ENCODE measurements around the gene PKP3. TPM values are rescaled to one million over a fixed set of nuclear protein-coding genes. Genes with fewer than 3 reads are reported as not detected.
"Not testable (repeated sequence)": the region's sequence is repeated elsewhere in the genome, so short reads cannot be mapped to it uniquely, and the experiment has no call there.

PKP3 gene
- total RNA-seq (1 to 10 TPM in 4 of 10 donors, under 1 TPM in 6; 0.19 to 3.0 (median 0.74) TPM), polyA plus RNA-seq (under 1 TPM; 0.13 to 0.80 TPM)
- long read RNA-seq, donor 1, partial matches to known transcripts = 0 of 1 reads
- long read RNA-seq, donor 1, other reads (novel, unspliced or antisense) = 1 of 1 reads
- long read RNA-seq, donor 2 = 0 reads
- long read RNA-seq, donor 3, partial matches to known transcripts = 2 of 2 reads
- long read RNA-seq, donor 3, other reads (novel, unspliced or antisense) = 0 of 2 reads

DNA sequence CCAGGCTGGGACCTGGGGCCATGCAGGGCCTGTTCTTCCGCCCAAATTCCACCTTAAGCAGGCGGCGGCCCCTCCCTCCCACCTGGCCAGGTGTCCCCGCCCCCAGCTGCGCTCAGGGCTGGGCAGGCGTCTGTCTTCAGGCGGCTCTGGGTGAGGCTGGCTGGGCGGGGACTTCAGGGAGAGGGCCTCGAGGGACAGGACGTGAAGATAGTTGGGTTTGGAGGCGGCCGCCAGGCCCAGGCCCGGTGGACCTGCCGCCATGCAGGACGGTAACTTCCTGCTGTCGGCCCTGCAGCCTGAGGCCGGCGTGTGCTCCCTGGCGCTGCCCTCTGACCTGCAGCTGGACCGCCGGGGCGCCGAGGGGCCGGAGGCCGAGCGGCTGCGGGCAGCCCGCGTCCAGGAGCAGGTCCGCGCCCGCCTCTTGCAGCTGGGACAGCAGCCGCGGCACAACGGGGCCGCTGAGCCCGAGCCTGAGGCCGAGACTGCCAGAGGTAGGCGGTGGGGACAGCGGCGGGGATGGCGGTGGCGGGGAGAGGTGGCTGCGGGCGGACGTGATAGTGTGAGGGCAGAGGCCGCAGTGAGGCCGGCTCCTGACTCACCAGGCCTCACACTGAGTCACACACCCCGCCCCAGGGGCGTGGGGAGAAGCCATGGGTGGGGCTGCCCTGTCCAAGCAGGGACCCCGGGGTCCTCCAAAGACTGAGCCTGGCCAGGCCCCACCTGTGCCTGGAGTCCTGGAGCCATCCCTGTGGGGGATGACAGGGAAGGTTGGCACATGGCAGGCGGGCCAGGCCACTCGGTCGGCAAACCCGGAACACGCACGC lies at the start of gene PKP3:
Gene PKP3, plus strand, starts transcription at position 176 of the 824 bp plus-strand sequence. Its CDS starts 84 bp downstream, at position 260.
- H3K27ac ChIP-seq = peak within 1 kb of the TSS in 2 of 10 donors; percentile 11 to 59
- ATAC-seq (peak in 3 of 8 donors; percentile 17 to 72 (median 69)), DNase-seq (peak in 1 of 2 donors; percentile 41)
- no peaks in the 10 kb centered on the region for H3K36me3 ChIP-seq
- intact Hi-C loops (cut with DNase I) = loop anchor here in 1 of 10 donors (10.0 kb wide), 1 partner anchor 121 kb away; no protein-coding TSS in a partner anchor
- H3K4me3 ChIP-seq = peak within 1 kb of the TSS in 2 of 10 donors; percentile 3 to 42
- H3K27me3 ChIP-seq = peaks cover 0 to 47% (median 17%) of the 10 kb centered on the region in 7 donors
- H3K9me3 ChIP-seq = no peaks in the 10 kb centered on the region
- WGBS, 2 donors = 55 to 61% methylated on average over 54 to 57 of the region's 57 CpGs
- TF ChIP-seq CTCF (IDR thresholded peaks at IDR 0.05) = no peak
- peaks cover 0 to 17% (median 7%) of the 10 kb centered on the region in 9 donors for H3K4me1 ChIP-seq

- ATAC-seq (no peak), DNase-seq (no peak)
- H3K4me3 ChIP-seq = no peak overlapping the region
- H3K36me3 ChIP-seq = no peaks in the 10 kb centered on the region
- no peaks in the 10 kb centered on the region for H3K27me3 ChIP-seq
- H3K27ac ChIP-seq = no peak overlapping the region
- 88 to 90% methylated on average over 11 of the region's 11 CpGs for WGBS, 2 donors
- no peaks in the 10 kb centered on the region for H3K9me3 ChIP-seq
- TF ChIP-seq CTCF (IDR thresholded peaks at IDR 0.05) = no peak
- intact Hi-C loops (cut with DNase I) = no loop called here
- H3K4me1 ChIP-seq = peaks cover 0 to 12% (median 4%) of the 10 kb centered on the region in 9 donors
These were observed 49.0 kb upstream of the PKP3 start for GRCh38 chr11:344836-345578.

- H3K4me3 ChIP-seq = no peak overlapping the region
- no peaks in the 10 kb centered on the region for H3K36me3 ChIP-seq
- ATAC-seq = no peak
- intact Hi-C loops (cut with DNase I) = no loop called here
- no peaks in the 10 kb centered on the region for H3K9me3 ChIP-seq
- DNase-seq = no peak
- no peak for TF ChIP-seq CTCF (IDR thresholded peaks at IDR 0.05)
- peaks cover 0 to 17% (median 6%) of the 10 kb centered on the region in 9 donors for H3K4me1 ChIP-seq
- 86 to 87% methylated on average over 3 of the region's 3 CpGs for WGBS, 2 donors
- H3K27me3 ChIP-seq = no peaks in the 10 kb centered on the region
- H3K27ac ChIP-seq = no peak overlapping the region
These were observed 47.5 kb upstream of the PKP3 start for GRCh38 chr11:346529-346928.

DNA sequence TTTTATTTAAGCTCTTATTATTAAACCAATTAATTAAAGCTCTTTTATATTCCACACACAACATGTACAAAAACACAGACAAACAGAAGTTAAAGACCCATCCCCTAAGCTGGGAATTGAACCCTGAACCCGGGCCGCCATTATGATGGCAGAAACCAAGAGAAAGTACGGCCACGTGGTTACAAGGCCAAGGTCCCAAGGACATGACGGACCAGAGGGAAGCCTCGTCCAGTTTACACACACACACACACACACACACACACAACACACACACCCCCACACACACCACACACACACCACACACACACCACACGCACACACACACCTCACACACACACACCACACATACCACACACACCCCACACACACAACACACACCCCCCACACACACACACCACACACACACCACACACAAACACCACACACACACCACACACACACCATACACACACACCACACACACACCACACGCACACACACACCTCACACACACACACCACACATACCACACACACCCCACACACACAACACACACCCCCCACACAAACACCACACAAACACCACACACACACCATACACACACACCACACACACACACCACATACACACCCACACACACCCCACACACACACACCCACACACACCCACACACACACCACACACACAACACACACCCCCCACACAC lies 44.6 kb upstream of the PKP3 start:
- WGBS, 2 donors = 87 to 91% methylated on average over 8 of the region's 8 CpGs
- H3K27ac ChIP-seq; H3K36me3 ChIP-seq; H3K27me3 ChIP-seq; DNase-seq; H3K4me3 ChIP-seq; H3K9me3 ChIP-seq; intact Hi-C loops (cut with DNase I); ATAC-seq: not testable (repeated sequence)
- H3K4me1 ChIP-seq = peaks cover 0 to 41% (median 21%) of the 10 kb centered on the region in 9 donors

- Histone ChIP-seq H3K4me1 (peaks cover 2 to 49% (median 29%) of the 10 kb centered on the region in 9 donors), H3K27ac (peak overlapping the region in 2 of 10 donors; percentile 7 to 39)
- intact Hi-C loops (cut with DNase I) = loop anchor here in 2 of 10 donors (10.0 kb wide), 2 partner anchors 45 to 145 kb away; partner anchors contain the start of genes BET1L (in 1 of the 2), IFITM2 (in 1 of the 2) and RIC8A (in 1 of the 2)
- not testable (repeated sequence) for H3K9me3 ChIP-seq, ATAC-seq, DNase-seq, H3K36me3 ChIP-seq, H3K27me3 ChIP-seq, H3K4me3 ChIP-seq
- 74 to 76% methylated on average over 16 of the region's 16 CpGs for WGBS, 2 donors
These were observed 43.8 kb upstream of the PKP3 start for GRCh38 chr11:350033-350722.

Data from heart right ventricle (tissue), 16 donors.